Ishikawa (cell line): ENCODE results near the gene OR51E1.

Experiments
- CEBPB ChIP-seq: IDR thresholded peaks from 2 replicates; pipeline ENCODE4 v1.6.1; 2012
- CREB1 ChIP-seq: IDR thresholded peaks from 2 replicates; pipeline ENCODE4 v1.6.1; 2012; ENCODE audit warnings: low read depth
- EGR1 ChIP-seq: IDR thresholded peaks from 2 replicates; pipeline ENCODE4 v1.6.1; 2012
- EP300 ChIP-seq: IDR thresholded peaks from 2 replicates; pipeline ENCODE4 v1.6.1; 2012; ENCODE audit warnings: borderline replicate concordance
- FOXM1 ChIP-seq: IDR thresholded peaks from 2 replicates; pipeline ENCODE4 v1.6.1; 2012; ENCODE audit warnings: low read depth, borderline replicate concordance
- NFIC ChIP-seq: IDR thresholded peaks from 2 replicates; pipeline ENCODE4 v1.6.1; 2012
- RAD21 ChIP-seq: IDR thresholded peaks from 2 replicates; pipeline ENCODE4 v1.6.1; 2012; ENCODE audit warnings: low read depth
- TAF1 ChIP-seq: IDR thresholded peaks from 2 replicates; pipeline ENCODE4 v1.6.1; 2012; ENCODE audit warnings: low read depth, mild to moderate bottlenecking
- TCF12 ChIP-seq: IDR thresholded peaks from 2 replicates; pipeline ENCODE4 v1.6.1; 2012; ENCODE audit warnings: low read depth
- TEAD4 ChIP-seq: IDR thresholded peaks from 2 replicates; pipeline ENCODE4 v1.6.1; 2012
- YY1 ChIP-seq: IDR thresholded peaks from 2 replicates; pipeline ENCODE4 v1.6.1; 2012; ENCODE audit warnings: low read depth
- ZBTB7A ChIP-seq: IDR thresholded peaks from 2 replicates; pipeline ENCODE4 v1.6.1; 2012; ENCODE audit warnings: low read depth
- TF ChIP-seq, protein P1 (sequence below): IDR thresholded peaks from 2 replicates; pipeline ENCODE4 v1.6.1; 2012
- TF ChIP-seq, protein P2 (sequence below): IDR thresholded peaks from 2 replicates; pipeline ENCODE4 v1.6.1; 2012
- TF ChIP-seq, protein P3 (sequence below): IDR thresholded peaks from 2 replicates; pipeline ENCODE4 v1.6.1; 2012; ENCODE audit warnings: low read depth, mild to moderate bottlenecking

The OR51E1 gene

DNA sequence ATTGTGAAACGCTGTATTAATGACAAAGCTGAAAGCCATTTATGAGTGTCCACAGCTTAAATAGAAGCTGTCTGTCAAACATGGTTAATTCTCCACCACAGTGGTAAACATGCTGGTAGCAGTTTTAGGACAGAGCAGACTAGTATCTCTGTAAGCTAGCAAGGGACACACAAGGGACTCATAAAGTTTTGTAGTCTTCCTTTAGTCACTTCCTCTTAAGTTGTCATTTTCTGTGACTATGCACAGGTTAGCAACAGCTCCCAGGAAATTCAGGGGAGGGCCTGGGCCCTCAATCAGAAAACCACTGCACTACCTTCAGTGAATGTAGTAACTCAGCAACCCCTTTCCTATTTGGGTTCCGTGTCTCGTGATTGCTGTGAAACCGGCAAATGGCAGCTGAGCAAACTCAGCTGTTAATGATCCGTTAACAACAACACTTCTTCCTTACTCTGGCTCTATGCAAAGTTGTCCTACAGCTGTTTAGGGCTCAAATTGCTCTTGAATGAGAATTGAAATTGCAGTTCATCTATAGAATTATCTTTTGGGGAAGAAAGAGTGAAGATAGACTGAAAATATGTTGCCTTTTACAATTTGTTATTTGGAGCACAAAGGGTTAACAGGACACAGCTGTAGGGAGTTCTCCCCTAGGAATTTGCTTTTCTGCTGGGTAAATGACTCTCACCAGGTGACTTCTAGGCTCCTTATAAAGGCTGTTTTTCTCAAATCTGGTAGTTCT is 60.4 kb downstream of the OR51E1 start, which contains the start of gene MMP26:
Gene MMP26 (plus strand): TSS at position 731 of the 736 bp plus-strand sequence.
- TF ChIP-seq RAD21, result no peak
- TF ChIP-seq, protein P1, sequence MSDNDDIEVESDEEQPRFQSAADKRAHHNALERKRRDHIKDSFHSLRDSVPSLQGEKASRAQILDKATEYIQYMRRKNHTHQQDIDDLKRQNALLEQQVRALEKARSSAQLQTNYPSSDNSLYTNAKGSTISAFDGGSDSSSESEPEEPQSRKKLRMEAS, result no peak
- TF ChIP-seq EGR1, result no peak

DNA sequence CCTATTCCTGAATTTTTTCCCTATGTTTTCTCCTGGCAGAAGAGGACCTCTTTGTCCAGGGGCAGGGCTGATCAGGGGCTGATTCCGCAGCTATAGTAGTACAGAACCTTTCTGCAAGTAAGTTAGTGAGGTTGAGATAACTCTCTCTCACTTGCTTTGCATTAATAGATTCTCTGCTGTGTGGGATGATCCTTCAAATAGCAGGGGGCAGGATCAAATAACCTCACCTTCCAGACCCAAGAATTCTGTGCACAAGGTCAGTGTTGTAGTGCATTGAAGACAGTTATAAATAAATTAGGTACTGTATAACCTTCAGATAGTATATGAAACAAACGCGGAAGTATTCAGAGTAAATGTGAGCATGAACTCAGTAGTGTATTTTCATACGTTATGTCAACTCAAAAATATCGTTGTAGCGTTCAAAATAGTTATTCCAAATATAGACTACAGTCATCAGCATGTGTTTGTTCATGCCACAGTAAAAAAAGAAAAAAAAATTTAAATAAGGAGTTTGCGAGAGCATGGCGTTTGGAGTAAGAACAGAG is 61.1 kb downstream of the OR51E1 start:
- TF ChIP-seq CEBPB (no peak), TEAD4 (no peak), TCF12 (no peak), EGR1 (no peak), CREB1 (no peak), RAD21 (no peak), FOXM1 (no peak), NFIC (no peak), ZBTB7A (no peak), TAF1 (no peak), EP300 (no peak), YY1 (no peak)
- TF ChIP-seq, protein P2, sequence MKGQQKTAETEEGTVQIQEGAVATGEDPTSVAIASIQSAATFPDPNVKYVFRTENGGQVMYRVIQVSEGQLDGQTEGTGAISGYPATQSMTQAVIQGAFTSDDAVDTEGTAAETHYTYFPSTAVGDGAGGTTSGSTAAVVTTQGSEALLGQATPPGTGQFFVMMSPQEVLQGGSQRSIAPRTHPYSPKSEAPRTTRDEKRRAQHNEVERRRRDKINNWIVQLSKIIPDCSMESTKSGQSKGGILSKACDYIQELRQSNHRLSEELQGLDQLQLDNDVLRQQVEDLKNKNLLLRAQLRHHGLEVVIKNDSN, result no peak
- TF ChIP-seq, protein P3, sequence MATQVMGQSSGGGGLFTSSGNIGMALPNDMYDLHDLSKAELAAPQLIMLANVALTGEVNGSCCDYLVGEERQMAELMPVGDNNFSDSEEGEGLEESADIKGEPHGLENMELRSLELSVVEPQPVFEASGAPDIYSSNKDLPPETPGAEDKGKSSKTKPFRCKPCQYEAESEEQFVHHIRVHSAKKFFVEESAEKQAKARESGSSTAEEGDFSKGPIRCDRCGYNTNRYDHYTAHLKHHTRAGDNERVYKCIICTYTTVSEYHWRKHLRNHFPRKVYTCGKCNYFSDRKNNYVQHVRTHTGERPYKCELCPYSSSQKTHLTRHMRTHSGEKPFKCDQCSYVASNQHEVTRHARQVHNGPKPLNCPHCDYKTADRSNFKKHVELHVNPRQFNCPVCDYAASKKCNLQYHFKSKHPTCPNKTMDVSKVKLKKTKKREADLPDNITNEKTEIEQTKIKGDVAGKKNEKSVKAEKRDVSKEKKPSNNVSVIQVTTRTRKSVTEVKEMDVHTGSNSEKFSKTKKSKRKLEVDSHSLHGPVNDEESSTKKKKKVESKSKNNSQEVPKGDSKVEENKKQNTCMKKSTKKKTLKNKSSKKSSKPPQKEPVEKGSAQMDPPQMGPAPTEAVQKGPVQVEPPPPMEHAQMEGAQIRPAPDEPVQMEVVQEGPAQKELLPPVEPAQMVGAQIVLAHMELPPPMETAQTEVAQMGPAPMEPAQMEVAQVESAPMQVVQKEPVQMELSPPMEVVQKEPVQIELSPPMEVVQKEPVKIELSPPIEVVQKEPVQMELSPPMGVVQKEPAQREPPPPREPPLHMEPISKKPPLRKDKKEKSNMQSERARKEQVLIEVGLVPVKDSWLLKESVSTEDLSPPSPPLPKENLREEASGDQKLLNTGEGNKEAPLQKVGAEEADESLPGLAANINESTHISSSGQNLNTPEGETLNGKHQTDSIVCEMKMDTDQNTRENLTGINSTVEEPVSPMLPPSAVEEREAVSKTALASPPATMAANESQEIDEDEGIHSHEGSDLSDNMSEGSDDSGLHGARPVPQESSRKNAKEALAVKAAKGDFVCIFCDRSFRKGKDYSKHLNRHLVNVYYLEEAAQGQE, result no peak
- TF ChIP-seq, protein P1, result no peak
